ENCODE results near the gene ARMC5.

The ARMC5 gene

DNA sequence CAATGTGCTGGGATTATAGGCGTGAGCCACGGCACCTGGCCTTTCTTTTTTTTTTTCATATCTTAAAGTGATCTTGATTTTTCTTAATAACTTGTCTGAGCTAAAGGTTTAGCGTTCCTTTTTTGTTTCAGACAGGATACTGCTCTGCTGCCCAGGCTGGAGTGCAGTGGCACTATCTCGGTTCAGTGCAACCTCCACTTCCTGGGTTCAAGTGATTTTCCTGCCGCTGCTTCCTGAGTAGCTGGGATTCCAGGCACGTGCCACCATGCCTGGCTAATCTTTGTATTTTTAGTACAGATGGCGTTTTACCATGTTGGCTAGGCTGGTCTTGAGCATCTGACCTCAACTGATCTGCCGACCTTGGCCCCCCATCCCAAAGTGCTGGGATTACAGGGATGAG, 44.9 kb downstream of the ARMC5 start:
- DNase-seq, result no peak

DNA sequence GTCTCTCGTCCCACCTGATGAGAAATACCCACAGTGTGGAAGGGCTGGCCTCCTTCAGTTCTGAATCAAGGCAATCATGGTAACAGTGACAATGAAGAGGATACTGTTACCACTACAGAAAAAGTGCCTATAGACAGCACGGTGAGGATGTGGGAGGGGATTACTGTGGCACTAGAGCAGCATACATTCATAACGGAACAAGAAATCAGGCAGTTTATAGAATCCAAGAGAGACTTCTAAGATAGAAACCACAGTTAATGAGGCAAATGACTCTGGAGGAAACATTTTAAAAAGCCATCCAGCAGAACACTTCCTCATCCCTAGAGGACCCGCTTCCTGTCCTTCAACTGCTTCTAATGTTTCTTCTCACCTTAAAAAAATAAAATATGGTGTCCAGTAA, 46.2 kb downstream of the ARMC5 start:
- no peak for DNase-seq

DNA sequence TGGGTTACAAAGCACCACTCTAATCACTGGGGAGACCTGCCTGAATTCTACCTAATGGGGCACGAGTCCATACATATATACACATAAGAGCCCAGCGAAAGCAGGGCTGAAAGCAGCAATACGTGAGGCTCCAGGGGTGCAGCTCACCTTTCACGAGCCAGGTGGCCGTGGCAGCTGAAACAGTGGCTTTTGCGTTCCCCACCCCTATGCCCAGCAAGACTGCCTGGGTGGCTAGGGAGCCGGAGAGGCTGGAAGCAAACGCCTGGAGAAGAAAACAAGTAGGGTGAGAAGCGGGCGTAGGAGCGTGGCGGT, 48.3 kb downstream of the ARMC5 start:
- DNase-seq, result no peak

DNA sequence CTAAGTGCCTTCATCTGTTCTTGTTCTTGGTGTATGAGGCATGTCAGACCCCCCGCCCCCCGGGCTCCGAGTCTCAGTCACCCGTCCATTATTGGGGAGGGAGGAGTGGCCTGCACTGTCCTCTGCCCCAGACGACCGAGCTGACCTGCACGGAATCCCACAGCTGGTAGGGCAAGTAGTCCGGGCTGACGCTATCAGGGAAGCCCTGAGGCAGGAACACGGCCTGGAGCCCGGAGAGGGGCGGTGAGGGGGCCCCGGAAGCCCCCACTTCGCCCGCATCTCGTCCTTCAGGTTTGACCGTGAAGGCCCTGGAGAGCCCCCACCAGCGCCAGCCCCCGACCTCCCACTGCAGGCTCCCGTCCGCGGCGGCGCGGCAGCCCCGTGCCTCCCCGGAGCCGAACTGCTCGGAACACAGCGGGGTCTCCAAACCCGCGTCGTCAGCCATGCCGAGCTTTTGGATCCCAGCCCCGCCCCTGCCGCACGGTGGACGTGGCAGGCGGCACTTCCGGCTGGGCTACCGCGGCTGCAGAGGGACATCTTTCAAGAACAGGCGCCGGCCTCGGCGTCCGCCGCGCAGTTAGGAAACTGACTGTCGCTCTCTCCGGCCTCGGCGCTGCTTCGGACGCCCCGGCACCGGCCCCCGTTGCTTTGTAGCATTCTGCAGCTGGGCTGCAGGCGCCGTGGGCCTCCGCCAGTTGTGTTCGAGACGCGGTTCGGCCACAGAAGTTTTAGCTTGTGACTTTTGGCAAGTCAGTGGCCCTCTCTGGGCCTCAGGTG, 48.8 kb downstream of the ARMC5 start, which contains the start of gene RUSF1:
Gene RUSF1, minus strand, starts transcription at position 463 of the 777 bp plus-strand sequence. Its CDS starts 18 bp downstream, at position 445.
- DNase-seq, result peak; percentile 82

DNA sequence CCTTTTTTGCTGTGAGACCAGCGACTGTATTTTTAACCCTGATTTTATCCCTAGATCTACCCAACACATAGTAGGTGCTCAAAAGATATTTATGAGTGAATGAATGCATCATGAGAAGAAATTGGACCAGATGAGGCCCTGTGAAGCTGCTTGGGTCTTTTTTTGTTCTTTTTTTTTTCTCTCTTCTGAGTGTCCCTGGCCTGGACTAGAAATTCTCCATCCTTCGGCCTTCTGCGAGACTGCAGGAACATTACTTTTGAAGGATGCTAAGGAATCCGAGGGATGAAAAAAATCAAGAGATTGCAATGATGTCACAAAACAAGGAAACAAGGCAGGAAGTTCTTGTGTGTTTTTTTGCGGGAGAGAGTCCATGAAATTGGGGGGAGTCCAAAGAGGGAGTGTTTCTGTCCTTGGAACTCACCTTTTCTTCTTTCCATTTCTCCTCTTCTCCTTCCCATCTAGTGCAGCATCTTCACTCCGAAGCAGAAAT, 49.5 kb downstream of the ARMC5 start:
- no peak for DNase-seq

DNA sequence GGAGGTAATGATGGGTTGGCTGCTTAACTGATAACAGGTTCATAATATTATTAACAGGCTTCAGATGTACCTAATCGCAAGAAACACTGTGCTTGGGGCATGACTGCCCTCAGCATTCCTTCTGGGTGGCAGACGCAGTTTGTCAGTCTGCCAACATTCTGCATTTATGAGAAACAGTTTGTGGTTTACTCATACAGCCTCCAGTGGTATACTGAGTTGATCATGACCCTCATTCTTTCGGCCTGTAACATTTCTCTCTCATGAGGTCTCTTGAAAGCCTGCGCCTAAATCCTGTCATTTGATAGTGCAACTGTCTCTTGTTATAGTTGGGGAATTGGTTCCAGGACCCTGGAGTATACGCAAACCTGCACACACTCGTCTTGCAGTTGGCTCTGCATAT, 53.8 kb downstream of the ARMC5 start:
- no peak for DNase-seq

DNA sequence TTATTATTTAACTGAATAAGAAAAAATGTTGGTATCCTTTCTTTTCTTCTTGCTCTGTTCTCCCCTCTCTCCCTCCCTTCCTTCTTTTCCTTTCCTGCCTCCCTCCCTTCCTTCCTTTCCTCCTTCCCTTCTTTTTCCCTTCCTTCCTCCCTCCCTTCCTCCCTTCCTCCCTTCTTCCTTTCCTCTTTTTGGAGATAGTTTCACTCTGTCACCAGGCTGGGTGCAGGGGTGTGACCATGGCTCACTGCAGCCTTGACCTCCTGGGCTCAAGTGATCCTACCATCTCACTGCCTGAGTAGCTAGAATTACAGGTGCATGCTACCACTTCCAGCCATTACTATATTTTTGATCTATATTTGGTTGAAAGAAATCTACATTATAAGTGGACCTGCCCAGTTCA, 54.6 kb downstream of the ARMC5 start:
- no peak for DNase-seq
